ENCODE measurements around the gene NPC1. TPM values are rescaled to one million over a fixed set of nuclear protein-coding genes. Genes with fewer than 3 reads are reported as not detected.

NPC1 gene
- total RNA-seq, 1 donor from 2014 or later: 21.6 TPM

GRCh38 chr18:23506393-23506792, 79.9 kb downstream of the NPC1 start:
- intact Hi-C loops (cut with DNase I): loop anchor here (10.0 kb wide), 2 partner anchors 318 to 572 kb away; partner anchors contain the start of gene RBBP8
- Histone ChIP-seq H3K36me3 (peaks cover 25 to 40% of the 10 kb centered on the region in 2 donors), H3K4me3 (no peak overlapping the region), H3K4me1 (peaks cover 0 to 15% of the 10 kb centered on the region in 2 donors), H3K27me3 (no peaks in the 10 kb centered on the region), H3K9me3 (no peaks in the 10 kb centered on the region), H3K27ac (no peak overlapping the region)
- no peak for TF ChIP-seq CTCF (IDR thresholded peaks at IDR 0.05)
- DNase-seq (ENCODE audit: low spot score in 2 of 2): no peak

- Histone ChIP-seq H3K9me3 (no peaks in the 10 kb centered on the region), H3K27me3 (no peaks in the 10 kb centered on the region), H3K4me1 (peaks cover 0 to 18% of the 10 kb centered on the region in 2 donors), H3K27ac (no peak overlapping the region), H3K4me3 (peak overlapping the region; percentile 90 to 98), H3K36me3 (peaks cover 13 to 24% of the 10 kb centered on the region in 2 donors)
- no peak for TF ChIP-seq CTCF (IDR thresholded peaks at IDR 0.05)
- intact Hi-C loops (cut with DNase I): loop anchor here (5.0 to 10.0 kb wide), 5 partner anchors 67 to 570 kb away; partner anchors contain the start of genes CABLES1 and RBBP8
- no peak for DNase-seq (ENCODE audit: low spot score in 2 of 2)
Observed at GRCh38 chr18:23504720-23505119, 81.6 kb downstream of the NPC1 start.

GRCh38 chr18:23503963-23504344, 82.4 kb downstream of the NPC1 start:
- peaks cover 6 to 16% of the 10 kb centered on the region in 2 donors for H3K36me3 ChIP-seq
- TF ChIP-seq CTCF (IDR thresholded peaks at IDR 0.05): no peak
- intact Hi-C loops (cut with DNase I): loop anchor here (1.0 to 10.0 kb wide), 8 partner anchors 16 to 569 kb away; partner anchors contain the start of genes CABLES1, NPC1, RBBP8 and RIOK3
- no peaks in the 10 kb centered on the region for H3K9me3 ChIP-seq
- H3K27me3 ChIP-seq: no peaks in the 10 kb centered on the region
- peak overlapping the region; percentile 96 to 97 for H3K27ac ChIP-seq
- H3K4me3 ChIP-seq: peak overlapping the region; percentile 90 to 98
- H3K4me1 ChIP-seq: peaks cover 0 to 19% of the 10 kb centered on the region in 2 donors
- no peak for DNase-seq (ENCODE audit: low spot score in 2 of 2)

- H3K36me3 ChIP-seq: peaks cover 6 to 10% of the 10 kb centered on the region in 2 donors
- H3K27ac ChIP-seq: peak within 1 kb of the TSS; percentile 96 to 97
- H3K9me3 ChIP-seq: no peaks in the 10 kb centered on the region
- peak within 1 kb of the TSS; percentile 90 to 98 for H3K4me3 ChIP-seq
- DNase-seq (ENCODE audit: low spot score in 2 of 2): peak; percentile 76 to 97
- no peaks in the 10 kb centered on the region for H3K27me3 ChIP-seq
- intact Hi-C loops (cut with DNase I): loop anchor here (1.0 to 10.0 kb wide), 8 partner anchors 15 to 568 kb away; partner anchors contain the start of genes CABLES1, NPC1, RBBP8 and RIOK3
- peaks cover 0 to 24% of the 10 kb centered on the region in 2 donors for H3K4me1 ChIP-seq
- peak in 2 of 3 experiments; percentile 0 to 43 for TF ChIP-seq CTCF (IDR thresholded peaks at IDR 0.05)
Observed at GRCh38 chr18:23503038-23503962, 83.0 kb downstream of the NPC1 start, which contains the start of gene RMC1. TSS of gene RMC1 (plus strand) at chr18:23503511. CDS start at chr18:23503619, 108 bp downstream.

GRCh38 chr18:23502516-23503037, 83.7 kb downstream of the NPC1 start:
- peak overlapping the region; percentile 96 to 97 for H3K27ac ChIP-seq

More at GRCh38 chr18:23502516-23503037, 83.7 kb downstream of the NPC1 start:
- H3K27me3 ChIP-seq: no peaks in the 10 kb centered on the region
- H3K9me3 ChIP-seq: no peaks in the 10 kb centered on the region
- H3K4me3 ChIP-seq: peak overlapping the region; percentile 90 to 98
- no peak for DNase-seq (ENCODE audit: low spot score in 2 of 2)
- H3K36me3 ChIP-seq: peaks cover 0 to 3% of the 10 kb centered on the region in 2 donors
- peak in 1 of 3 experiments; percentile 11 for TF ChIP-seq CTCF (IDR thresholded peaks at IDR 0.05)
- H3K4me1 ChIP-seq: peaks cover 0 to 24% of the 10 kb centered on the region in 2 donors
- intact Hi-C loops (cut with DNase I): loop anchor here (1.0 to 10.0 kb wide), 8 partner anchors 14 to 568 kb away; partner anchors contain the start of genes CABLES1, NPC1, RBBP8 and RIOK3
